Fibroblast of lung (primary cell): Measurements from ENCODE around the gene HECTD4.

Source experiments
- EZH2 ChIP-seq: IDR thresholded peaks from 2 replicates; pipeline ENCODE4 v1.5.1; 2012; ENCODE audit warnings: low read length, control low read depth, mild to moderate bottlenecking; ENCODE audit errors: missing control alignments
- TF ChIP-seq, protein P1 (sequence below), 2 donors: IDR thresholded peaks in 1 of 2; conservative IDR thresholded peaks in 1 of 2; 1 replicate in 1 of 2; 2 replicates in 1 of 2; pipeline ENCODE4 v1.5.1; 2011 to 2012; ENCODE audit warnings: low read length in 2 of 2, control low read depth in 1 of 2, inconsistent platforms in 1 of 2, low read depth in 1 of 2, mild to moderate bottlenecking in 1 of 2

DNA sequence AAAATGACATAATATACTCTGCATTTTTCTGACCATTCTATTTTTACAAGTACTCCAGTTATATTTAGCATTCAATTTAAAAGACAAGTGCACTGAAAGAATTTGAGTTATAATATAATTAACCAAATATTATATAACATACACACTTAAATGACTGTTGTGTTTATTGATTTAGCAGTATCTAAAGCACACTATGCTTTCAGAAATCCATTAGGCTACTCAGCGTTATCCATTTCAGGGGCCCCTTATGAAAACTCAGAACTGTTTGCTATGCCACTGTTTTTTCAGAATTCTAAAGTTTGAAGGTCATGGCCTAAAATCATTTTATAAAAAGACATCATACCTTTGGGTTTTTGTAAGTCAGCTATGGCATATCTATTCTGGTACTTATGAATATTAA is 57.1 kb downstream of the HECTD4 start:
- TF ChIP-seq, protein P1, sequence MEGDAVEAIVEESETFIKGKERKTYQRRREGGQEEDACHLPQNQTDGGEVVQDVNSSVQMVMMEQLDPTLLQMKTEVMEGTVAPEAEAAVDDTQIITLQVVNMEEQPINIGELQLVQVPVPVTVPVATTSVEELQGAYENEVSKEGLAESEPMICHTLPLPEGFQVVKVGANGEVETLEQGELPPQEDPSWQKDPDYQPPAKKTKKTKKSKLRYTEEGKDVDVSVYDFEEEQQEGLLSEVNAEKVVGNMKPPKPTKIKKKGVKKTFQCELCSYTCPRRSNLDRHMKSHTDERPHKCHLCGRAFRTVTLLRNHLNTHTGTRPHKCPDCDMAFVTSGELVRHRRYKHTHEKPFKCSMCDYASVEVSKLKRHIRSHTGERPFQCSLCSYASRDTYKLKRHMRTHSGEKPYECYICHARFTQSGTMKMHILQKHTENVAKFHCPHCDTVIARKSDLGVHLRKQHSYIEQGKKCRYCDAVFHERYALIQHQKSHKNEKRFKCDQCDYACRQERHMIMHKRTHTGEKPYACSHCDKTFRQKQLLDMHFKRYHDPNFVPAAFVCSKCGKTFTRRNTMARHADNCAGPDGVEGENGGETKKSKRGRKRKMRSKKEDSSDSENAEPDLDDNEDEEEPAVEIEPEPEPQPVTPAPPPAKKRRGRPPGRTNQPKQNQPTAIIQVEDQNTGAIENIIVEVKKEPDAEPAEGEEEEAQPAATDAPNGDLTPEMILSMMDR (conservative IDR thresholded peaks at IDR 0.05 in 1 of 2, IDR thresholded peaks at IDR 0.05 in 1 of 2; ENCODE audit: low read depth in 1 of 2, low read length in 2 of 2) = no peak
- no peak for TF ChIP-seq EZH2
